Liver (tissue), 3 donors: Measurements from ENCODE around the gene ATP11B.

Source experiments
- CTCF ChIP-seq: fragments of 150-350 bp; IDR thresholded peaks from 2 replicates; pipeline ENCODE4 v1.5.1; 2017; ENCODE audit warnings: improper control_type of control experiment, low read depth, low read length; ENCODE audit not compliant: missing input control
- GABPA ChIP-seq, 2 donors: IDR thresholded peaks in 1 of 2; conservative IDR thresholded peaks in 1 of 2; 2 replicates each; pipeline ENCODE4 v1.6.1; 2016; ENCODE audit warnings: antibody characterized with exemption in 2 of 2, mild to moderate bottlenecking in 1 of 2, moderate library complexity in 1 of 2
- HNF4G ChIP-seq: IDR thresholded peaks from 2 replicates; pipeline ENCODE4 v1.6.1; 2016; ENCODE audit warnings: antibody characterized with exemption
- MAX ChIP-seq: IDR thresholded peaks from 2 replicates; pipeline ENCODE4 v1.6.1; 2016; ENCODE audit warnings: antibody characterized with exemption
- RAD21 ChIP-seq, 2 donors: IDR thresholded peaks; 2 replicates each; pipeline ENCODE4 v1.6.1; 2016; ENCODE audit warnings: antibody characterized with exemption in 2 of 2, mild to moderate bottlenecking in 2 of 2
- TAF1 ChIP-seq: conservative IDR thresholded peaks from 2 replicates; pipeline ENCODE4 v1.6.1; 2016; ENCODE audit warnings: antibody characterized with exemption, mild to moderate bottlenecking
- TF ChIP-seq, protein P1 (sequence below): IDR thresholded peaks from 2 replicates; pipeline ENCODE4 v1.6.1; 2016; ENCODE audit warnings: antibody characterized with exemption
- donor health status: healthy.
- donor health status: healthy.

DNA sequence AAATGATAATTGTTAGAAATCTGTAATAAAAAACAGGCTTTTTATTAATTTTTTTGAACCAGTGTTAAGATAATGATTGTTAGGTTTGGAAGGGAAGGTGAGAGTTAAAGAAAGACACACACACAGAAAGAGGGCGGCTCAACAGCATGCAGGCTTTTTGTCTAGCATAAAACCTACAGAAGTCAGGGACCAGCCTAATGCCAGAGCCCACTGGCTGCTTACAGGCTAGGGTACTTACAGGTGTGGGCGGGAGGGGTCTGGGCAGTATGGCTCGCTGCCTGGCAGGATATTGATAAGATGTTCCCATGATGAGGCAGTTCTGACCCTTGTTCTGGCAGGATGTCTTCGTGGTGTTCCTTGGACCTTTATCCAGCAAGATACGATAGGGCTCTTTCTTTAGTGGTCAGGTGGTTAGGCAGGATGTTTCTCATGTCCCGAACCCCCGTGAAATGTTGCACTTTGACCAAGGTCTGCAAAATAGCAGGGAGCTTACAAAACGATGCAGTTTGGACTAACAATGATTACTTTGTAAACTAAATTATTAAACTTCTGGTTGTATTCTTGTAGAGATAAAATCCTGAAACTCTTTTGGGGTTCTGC lies 102.3 kb downstream of the ATP11B start:
- TF ChIP-seq CTCF = no peak
- TF ChIP-seq, protein P1, sequence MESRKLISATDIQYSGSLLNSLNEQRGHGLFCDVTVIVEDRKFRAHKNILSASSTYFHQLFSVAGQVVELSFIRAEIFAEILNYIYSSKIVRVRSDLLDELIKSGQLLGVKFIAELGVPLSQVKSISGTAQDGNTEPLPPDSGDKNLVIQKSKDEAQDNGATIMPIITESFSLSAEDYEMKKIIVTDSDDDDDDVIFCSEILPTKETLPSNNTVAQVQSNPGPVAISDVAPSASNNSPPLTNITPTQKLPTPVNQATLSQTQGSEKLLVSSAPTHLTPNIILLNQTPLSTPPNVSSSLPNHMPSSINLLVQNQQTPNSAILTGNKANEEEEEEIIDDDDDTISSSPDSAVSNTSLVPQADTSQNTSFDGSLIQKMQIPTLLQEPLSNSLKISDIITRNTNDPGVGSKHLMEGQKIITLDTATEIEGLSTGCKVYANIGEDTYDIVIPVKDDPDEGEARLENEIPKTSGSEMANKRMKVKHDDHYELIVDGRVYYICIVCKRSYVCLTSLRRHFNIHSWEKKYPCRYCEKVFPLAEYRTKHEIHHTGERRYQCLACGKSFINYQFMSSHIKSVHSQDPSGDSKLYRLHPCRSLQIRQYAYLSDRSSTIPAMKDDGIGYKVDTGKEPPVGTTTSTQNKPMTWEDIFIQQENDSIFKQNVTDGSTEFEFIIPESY = no peak
- peak; percentile 54 for TF ChIP-seq MAX
- TF ChIP-seq HNF4G = peak; percentile 76
- TF ChIP-seq RAD21 (IDR thresholded peaks at IDR 0.05) = peak in 1 of 2 donors; percentile 20
- peak in 1 of 2 donors; percentile 28 for TF ChIP-seq GABPA (IDR thresholded peaks at IDR 0.05 in 1 of 2, conservative IDR thresholded peaks at IDR 0.05 in 1 of 2)
- peak; percentile 16 for TF ChIP-seq TAF1
